Immature natural killer cell (primary cell): ENCODE data around the gene LIN52. TPM values are rescaled to one million over a fixed set of nuclear protein-coding genes. Genes with fewer than 3 reads are reported as not detected.

Experiments
- DNase-seq, 3 donors: peaks; one replicate each; pipeline ENCODE4 v3.0.0; 2022; ENCODE audit warnings: mixed read lengths in 1 of 3
- H3K27ac Mint-ChIP-seq, 6 donors: one replicate each; pipeline ENCODE4 v1.8.0; 2020; ENCODE audit warnings: mixed read lengths in 6 of 6, mild to moderate bottlenecking in 5 of 6, inconsistent platforms in 4 of 6, moderate library complexity in 3 of 6
- H3K27me3 Mint-ChIP-seq, 3 donors: one replicate each; pipeline ENCODE4 v1.8.0; 2020 to 2021; ENCODE audit warnings: low read depth in 3 of 3, mild to moderate bottlenecking in 3 of 3, mixed read lengths in 3 of 3, moderate library complexity in 3 of 3, inconsistent platforms in 1 of 3
- H3K36me3 Mint-ChIP-seq, 3 donors: one replicate each; pipeline ENCODE4 v1.8.0; 2020; ENCODE audit warnings: mixed read lengths in 3 of 3, inconsistent platforms in 2 of 3, mild to moderate bottlenecking in 2 of 3
- H3K4me1 Mint-ChIP-seq, 2 donors: one replicate each; pipeline ENCODE4 v1.8.0; 2020; ENCODE audit warnings: inconsistent platforms in 2 of 2, mild to moderate bottlenecking in 2 of 2, mixed read lengths in 2 of 2, moderate library complexity in 1 of 2
- H3K4me3 Mint-ChIP-seq, 5 donors: one replicate each; pipeline ENCODE4 v1.8.0; 2020; ENCODE audit warnings: mild to moderate bottlenecking in 5 of 5, mixed read lengths in 5 of 5, inconsistent platforms in 3 of 5, moderate library complexity in 3 of 5
- H3K9me3 Mint-ChIP-seq, 6 donors: one replicate each; pipeline ENCODE4 v1.8.0; 2020; ENCODE audit warnings: mild to moderate bottlenecking in 6 of 6, mixed read lengths in 6 of 6, inconsistent platforms in 4 of 6, moderate library complexity in 3 of 6
- polyA plus RNA-seq, 3 donors: library from polyadenylated mRNA; unstranded; fragments of 300-500 nt; fragmentation: Illumina TruSeq; gene quantifications; one replicate each; pipeline ENCODE4 v1.2.3, GENCODE V29; 2021

LIN52 gene, protein sequence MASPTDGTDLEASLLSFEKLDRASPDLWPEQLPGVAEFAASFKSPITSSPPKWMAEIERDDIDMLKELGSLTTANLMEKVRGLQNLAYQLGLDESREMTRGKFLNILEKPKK
- polyA plus RNA-seq, result 10 to 100 TPM; 14.0 to 19.8 (median 16.3) TPM

DNA sequence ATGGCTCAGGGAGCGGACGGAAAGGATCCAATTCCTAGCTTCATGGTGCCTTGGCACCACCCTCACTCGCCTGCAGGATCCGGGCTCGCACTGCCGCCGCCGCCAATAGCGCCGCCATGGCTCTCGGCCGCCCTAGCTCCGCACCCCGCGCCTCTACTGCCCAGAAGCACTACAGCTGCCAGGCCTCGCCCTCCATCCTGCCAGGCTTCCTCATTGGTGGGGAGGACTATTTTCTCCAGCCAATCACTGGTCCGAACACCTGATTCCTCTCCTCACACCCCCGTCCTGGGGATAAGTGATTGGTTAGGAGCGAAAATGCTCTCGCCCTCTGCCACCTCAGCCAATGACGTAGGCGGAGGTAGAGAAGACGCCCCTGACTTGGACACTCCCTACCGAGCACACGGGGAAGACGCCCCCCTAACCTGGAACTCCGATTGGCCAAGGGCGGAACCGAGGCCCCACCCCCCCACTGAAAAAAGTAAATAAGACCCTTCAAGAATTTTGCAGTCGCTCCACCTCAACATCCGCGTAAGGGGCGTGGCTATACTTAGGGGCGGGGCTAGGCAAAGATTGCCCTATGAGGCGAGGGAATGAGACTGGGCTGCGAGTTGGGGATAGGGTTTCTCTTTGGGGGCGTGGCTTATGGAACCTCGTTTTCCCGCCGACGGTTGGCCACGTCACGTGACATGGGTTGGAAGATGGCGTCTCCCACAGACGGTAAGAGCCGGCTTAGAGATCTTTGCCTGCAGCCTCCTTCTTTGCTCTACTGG lies at the start of gene LIN52, which contains the start of gene ALDH6A1:
Gene LIN52, plus strand, starts transcription at position 680 of the 770 bp plus-strand sequence. Its CDS starts 19 bp downstream, at position 699.
Gene ALDH6A1, minus strand, starts transcription at position 177 of the 770 bp plus-strand sequence. Its CDS starts 59 bp downstream, at position 118.
- Mint-ChIP-seq H3K27ac (peak within 1 kb of the TSS; percentile 81 to 97 (median 92)), H3K4me1 (peaks cover 39 to 54% of the 10 kb centered on the region in 2 donors), H3K27me3 (peaks cover 6 to 14% (median 8%) of the 10 kb centered on the region in 3 donors), H3K9me3 (no peaks in the 10 kb centered on the region), H3K4me3 (peak within 1 kb of the TSS; percentile 94 to 100 (median 96)), H3K36me3 (peaks cover 0 to 10% (median 5%) of the 10 kb centered on the region in 3 donors)
- DNase-seq, result peak; percentile 99 to 100 (median 100)

DNA sequence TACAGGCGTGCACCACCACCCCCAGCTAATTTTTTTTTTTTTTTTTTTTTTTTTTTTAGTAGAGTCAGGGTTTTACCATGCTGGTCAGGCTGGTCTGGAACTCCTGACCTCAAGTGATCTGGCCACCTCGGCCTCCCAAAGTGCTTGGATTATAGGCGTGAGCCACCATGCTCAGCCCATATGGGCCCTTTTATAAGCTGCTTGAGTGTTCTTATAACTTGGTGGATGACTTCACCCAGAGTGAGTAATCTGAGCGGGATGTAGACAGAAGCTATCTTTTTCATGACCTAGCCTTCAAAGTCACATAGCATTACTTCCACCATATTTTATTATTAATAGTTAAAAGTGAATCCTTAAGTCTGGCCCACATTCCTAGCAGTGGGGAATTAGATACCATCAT lies 49.2 kb upstream of the LIN52 start:
- no peaks in the 10 kb centered on the region for H3K9me3 Mint-ChIP-seq
- DNase-seq, result no peak
- no peak overlapping the region for H3K4me3 Mint-ChIP-seq
- H3K27me3 Mint-ChIP-seq, result no peaks in the 10 kb centered on the region
- no peak overlapping the region for H3K27ac Mint-ChIP-seq
- peaks cover 0 to 8% (median 3%) of the 10 kb centered on the region in 3 donors for H3K36me3 Mint-ChIP-seq
- H3K4me1 Mint-ChIP-seq, result no peaks in the 10 kb centered on the region

DNA sequence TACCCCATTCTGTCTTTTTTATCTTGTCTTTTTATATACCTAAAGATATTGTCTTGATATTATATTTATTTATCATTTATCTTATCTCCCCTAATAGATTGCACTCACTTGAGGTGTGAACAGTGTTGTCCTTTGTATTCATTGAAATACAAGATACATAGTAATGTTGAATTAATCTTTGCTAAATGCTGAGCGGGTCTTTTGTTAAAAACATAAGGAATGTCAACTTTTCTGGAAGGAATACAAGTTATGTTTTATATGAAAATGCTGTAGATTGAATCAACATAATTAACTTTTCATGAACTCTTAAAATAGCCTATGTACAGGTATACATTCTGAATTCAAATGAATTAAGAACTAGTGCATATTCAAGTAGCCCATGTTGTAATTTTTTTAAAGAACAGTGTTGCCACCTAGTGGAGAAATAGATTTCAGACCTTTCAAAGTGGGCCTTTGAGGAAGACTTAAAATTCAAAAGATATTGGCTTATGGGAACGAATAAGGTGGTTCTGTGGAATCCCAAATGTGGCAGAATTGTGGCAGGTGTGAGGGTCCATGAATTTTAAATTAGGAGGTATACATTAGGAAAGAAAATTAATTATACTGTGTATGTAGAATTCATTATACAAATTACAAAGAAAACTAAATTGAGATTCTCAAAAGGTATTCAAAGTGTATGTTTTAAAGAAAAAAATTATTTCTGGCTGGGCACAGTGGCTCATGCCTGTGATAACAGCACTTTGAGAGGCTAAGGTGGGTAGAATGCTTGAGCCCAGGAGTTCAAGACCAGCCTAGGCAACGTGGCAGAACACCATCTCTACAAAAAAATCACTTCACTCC lies 46.5 kb upstream of the LIN52 start:
- no peaks in the 10 kb centered on the region for H3K4me1 Mint-ChIP-seq
- H3K27ac Mint-ChIP-seq, result no peak overlapping the region
- DNase-seq, result peak; percentile 34 to 45 (median 43)
- H3K4me3 Mint-ChIP-seq, result no peak overlapping the region
- H3K36me3 Mint-ChIP-seq, result peaks cover 0 to 8% (median 6%) of the 10 kb centered on the region in 3 donors
- no peaks in the 10 kb centered on the region for H3K27me3 Mint-ChIP-seq
- H3K9me3 Mint-ChIP-seq, result no peaks in the 10 kb centered on the region

DNA sequence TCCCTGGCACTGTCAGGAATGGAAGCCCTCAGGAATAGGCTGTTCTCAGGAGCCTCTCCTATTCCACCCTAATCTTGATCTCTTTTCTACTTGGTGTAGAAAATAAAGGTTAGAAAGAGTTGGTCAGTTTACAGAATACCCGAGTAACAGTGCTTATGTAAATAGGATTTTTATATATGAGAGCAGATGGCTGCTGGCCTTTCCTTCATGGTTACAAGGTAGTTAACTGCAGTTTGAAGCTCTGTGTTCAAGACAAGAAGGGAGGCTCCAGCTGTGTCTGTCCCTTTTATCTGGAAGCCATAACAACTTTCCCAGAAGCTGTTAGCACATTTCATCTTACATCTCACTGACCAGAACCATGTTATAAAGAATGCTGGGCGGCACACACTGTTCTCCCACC lies 42.5 kb upstream of the LIN52 start:
- Mint-ChIP-seq H3K9me3 (no peaks in the 10 kb centered on the region), H3K4me1 (no peaks in the 10 kb centered on the region), H3K27me3 (no peaks in the 10 kb centered on the region), H3K4me3 (no peak overlapping the region), H3K27ac (no peak overlapping the region), H3K36me3 (peaks cover 0 to 6% (median 5%) of the 10 kb centered on the region in 3 donors)
- no peak for DNase-seq

DNA sequence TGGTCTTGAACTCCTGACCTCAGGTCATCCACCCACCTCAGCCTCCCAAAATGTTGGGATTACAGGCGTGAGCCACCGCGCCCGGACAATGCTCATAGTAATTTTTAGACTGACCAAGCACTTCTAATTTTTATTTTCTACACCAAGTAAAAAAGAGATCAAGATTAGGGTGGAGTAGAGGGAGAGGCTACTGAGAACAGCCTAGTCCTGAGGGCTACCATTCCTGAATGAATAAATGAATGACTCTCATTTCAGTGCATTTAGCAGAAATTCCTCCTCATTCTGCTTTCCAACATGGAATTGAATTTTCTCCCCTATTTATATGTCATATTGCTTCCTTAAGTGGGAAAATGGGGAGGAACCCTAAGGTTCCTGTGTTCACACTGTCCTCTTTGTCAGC lies 39.2 kb upstream of the LIN52 start:
- H3K27ac Mint-ChIP-seq, result no peak overlapping the region
- no peaks in the 10 kb centered on the region for H3K9me3 Mint-ChIP-seq
- H3K4me3 Mint-ChIP-seq, result no peak overlapping the region
- peaks cover 0 to 5% (median 2%) of the 10 kb centered on the region in 3 donors for H3K36me3 Mint-ChIP-seq
- no peak for DNase-seq
- H3K27me3 Mint-ChIP-seq, result no peaks in the 10 kb centered on the region
- no peaks in the 10 kb centered on the region for H3K4me1 Mint-ChIP-seq

DNA sequence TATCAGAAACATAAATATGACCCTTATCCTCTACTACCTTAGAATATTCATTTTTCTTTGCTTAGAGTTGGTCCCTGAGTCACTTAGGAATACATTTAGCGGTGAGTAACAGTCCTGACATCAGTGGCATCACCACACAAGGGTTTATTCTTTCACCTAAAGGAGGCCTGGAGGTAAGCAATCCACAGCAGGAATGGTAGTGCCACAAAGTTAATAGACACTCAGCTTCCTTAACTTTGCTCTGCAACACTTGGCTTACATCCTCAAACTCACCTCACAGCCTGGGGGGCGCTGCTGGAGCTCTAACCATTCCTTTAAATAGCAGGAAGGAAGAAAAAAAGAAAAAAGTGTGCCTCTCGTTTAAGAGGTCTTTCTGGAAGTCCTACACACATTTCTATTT lies 36.5 kb upstream of the LIN52 start:
- Mint-ChIP-seq H3K27ac (no peak overlapping the region), H3K4me3 (no peak overlapping the region), H3K4me1 (no peaks in the 10 kb centered on the region), H3K36me3 (no peaks in the 10 kb centered on the region), H3K9me3 (no peaks in the 10 kb centered on the region), H3K27me3 (no peaks in the 10 kb centered on the region)
- no peak for DNase-seq

DNA sequence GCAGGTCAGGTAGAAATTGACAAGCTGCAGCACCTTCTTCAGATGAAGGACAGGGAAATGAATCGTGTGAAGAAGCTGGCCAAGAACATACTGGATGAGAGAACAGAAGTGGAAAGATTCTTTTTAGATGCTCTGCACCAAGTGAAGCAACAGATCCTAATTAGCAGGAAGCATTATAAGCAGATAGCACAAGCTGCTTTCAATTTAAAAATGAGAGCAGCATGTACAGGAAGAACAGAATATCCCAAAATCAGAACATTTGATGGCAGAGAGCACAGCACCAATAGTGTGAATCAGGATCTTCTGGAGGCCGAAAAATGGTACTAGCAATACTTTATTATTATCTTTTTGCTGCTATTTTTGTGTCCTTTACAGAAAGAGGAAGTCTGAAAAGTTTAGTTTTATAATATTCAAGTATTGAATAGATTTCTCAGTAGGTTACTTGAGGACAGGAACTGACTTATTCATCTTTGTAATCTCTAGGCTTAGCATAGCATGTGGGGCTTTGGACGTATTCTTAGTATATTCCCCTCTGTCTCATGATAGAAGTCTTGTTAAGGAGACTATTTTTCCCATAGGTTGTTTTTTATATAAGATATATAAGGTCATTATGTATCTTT lies 34.8 kb upstream of the LIN52 start:
- Mint-ChIP-seq H3K4me1 (no peaks in the 10 kb centered on the region), H3K27ac (no peak overlapping the region), H3K4me3 (no peak overlapping the region), H3K9me3 (no peaks in the 10 kb centered on the region), H3K27me3 (no peaks in the 10 kb centered on the region), H3K36me3 (no peaks in the 10 kb centered on the region)
- DNase-seq, result no peak

DNA sequence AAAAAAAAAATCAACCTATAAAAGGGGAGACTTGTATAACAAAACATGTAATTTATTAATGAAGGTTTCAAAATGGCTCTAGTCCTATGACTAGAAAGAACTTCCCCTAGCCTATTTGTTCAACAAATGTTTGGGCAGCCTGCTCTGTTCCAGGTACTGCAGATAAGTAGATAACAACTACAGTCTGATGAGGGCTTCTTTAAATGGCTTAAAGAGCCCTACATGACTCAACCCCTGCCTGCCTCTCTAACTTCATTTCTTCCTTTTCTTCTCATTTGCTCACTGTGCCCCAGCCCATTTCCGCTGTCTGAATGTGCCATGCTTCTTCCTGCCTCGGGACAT lies 22.0 kb upstream of the LIN52 start:
- Mint-ChIP-seq H3K27ac (peak overlapping the region in 1 of 6 donors; percentile 51), H3K4me1 (no peaks in the 10 kb centered on the region), H3K9me3 (no peaks in the 10 kb centered on the region), H3K4me3 (no peak overlapping the region), H3K36me3 (peaks cover 19 to 42% (median 23%) of the 10 kb centered on the region in 3 donors), H3K27me3 (peaks cover 0 to 2% (median 1%) of the 10 kb centered on the region in 3 donors)
- no peak for DNase-seq

DNA sequence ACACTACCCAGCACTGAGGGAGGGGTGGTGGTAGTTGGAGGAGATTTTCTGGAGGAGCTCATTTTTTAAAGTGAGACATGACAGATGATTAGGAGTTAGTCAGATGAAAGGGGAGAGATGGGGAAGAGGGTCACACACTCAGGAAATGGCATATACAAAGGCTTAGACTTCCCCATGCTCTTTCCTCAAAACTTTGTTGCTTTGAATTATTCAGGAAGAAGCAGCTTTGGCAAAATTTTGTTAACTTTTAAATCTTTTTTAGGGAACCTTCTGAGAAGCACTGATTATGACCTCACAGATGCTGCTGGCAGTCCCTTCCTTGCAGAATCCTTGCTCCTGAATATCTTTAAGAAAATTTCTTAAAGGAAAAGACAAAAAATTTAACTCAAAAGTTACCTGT lies 20.3 kb upstream of the LIN52 start:
- no peak overlapping the region for H3K27ac Mint-ChIP-seq
- H3K27me3 Mint-ChIP-seq, result peaks cover 0 to 2% (median 1%) of the 10 kb centered on the region in 3 donors
- no peak overlapping the region for H3K4me3 Mint-ChIP-seq
- no peaks in the 10 kb centered on the region for H3K9me3 Mint-ChIP-seq
- H3K4me1 Mint-ChIP-seq, result no peaks in the 10 kb centered on the region
- H3K36me3 Mint-ChIP-seq, result peaks cover 19 to 39% (median 23%) of the 10 kb centered on the region in 3 donors
- DNase-seq, result no peak

DNA sequence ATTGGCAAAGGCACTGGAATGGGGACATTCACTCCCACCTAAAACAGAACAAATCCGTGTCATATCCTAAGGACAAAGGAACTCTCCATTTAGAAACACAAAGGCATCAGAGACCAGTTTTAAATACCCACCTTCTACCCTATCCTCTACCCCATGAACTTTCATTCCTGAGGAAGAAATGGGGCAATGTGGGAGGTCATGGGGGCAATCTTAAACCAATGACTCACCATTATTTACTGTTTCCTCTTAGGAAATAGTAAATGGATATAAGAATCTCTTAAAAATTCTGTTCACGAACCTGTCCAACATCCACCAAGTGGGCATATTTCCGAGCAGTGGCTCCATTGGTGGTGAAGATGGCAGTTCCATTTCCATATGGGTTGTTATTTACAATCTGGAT lies 19.9 kb upstream of the LIN52 start:
- Mint-ChIP-seq H3K4me3 (no peak overlapping the region), H3K36me3 (peaks cover 19 to 35% (median 23%) of the 10 kb centered on the region in 3 donors), H3K4me1 (no peaks in the 10 kb centered on the region), H3K27me3 (peaks cover 0 to 2% (median 1%) of the 10 kb centered on the region in 3 donors), H3K9me3 (no peaks in the 10 kb centered on the region), H3K27ac (peak overlapping the region in 1 of 6 donors; percentile 26)
- no peak for DNase-seq

DNA sequence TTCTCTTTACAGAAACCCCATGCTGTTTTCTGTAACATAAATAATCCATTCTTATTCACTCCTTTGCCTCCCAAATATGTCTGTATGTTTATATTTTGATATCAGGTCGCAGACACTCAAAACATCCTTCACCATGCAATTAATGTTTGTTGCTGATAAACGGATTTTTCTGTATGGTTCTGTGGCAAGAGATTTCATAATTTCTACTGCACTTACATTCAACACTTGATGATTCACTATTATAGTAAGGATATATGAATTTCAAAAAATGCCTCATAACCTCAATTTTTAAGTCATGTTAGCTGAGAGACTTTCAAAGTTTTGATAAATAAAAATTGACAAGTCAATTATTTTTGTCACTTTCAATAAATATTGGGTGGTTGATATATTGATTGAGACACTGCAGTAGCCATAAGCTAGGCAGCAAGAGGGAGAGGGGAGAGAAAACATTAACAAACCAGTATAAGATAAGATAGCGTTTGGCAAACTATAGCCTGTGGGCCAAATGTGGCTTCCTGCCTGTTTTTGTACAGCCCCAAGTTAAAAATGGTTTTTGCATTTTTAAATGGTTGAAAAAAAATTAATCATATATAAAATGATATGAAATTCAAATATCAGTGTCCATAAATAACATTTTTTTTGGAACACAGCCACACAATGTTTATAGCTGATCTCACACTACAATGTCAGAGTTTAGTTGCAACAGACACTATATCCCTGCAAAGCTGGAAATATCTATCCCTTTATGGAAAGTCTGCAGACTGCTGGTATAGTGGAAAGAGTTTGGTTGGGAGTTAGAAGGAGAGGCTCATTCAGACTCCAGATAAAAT lies 18.8 kb upstream of the LIN52 start:
- DNase-seq, result no peak
- Mint-ChIP-seq H3K9me3 (no peaks in the 10 kb centered on the region), H3K4me1 (no peaks in the 10 kb centered on the region), H3K27ac (no peak overlapping the region), H3K27me3 (peaks cover 0 to 2% (median 1%) of the 10 kb centered on the region in 3 donors), H3K36me3 (peaks cover 16 to 30% (median 25%) of the 10 kb centered on the region in 3 donors), H3K4me3 (no peak overlapping the region)

DNA sequence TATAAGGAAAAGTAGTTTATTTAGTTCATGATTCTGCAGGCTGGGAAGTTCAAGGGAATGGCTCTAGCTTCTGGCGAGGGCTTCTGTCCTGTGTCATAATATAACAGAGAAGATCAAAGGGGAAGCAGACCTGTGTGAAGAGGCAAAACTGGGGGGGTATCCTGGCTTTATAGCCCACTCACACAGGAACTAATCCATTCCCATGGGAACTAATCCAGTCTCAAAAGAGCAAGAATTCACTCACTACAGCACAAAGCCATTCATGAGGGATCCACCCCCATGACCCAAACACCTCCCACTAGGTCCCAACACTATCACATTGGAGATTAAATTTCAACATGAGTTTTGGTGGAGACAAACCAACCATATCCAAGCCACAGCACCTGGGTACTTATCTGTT lies 7.4 kb upstream of the LIN52 start:
- peaks cover 0 to 5% (median 0%) of the 10 kb centered on the region in 3 donors for H3K36me3 Mint-ChIP-seq
- H3K27ac Mint-ChIP-seq, result no peak overlapping the region
- H3K9me3 Mint-ChIP-seq, result no peaks in the 10 kb centered on the region
- H3K4me3 Mint-ChIP-seq, result no peak overlapping the region
- peaks cover 0 to 3% (median 0%) of the 10 kb centered on the region in 3 donors for H3K27me3 Mint-ChIP-seq
- DNase-seq, result no peak
- H3K4me1 Mint-ChIP-seq, result no peaks in the 10 kb centered on the region
